Vagina (tissue), 2 donors: ENCODE results near the gene BRDT.

Source experiments
- POLR2A ChIP-seq, 2 donors: fragments of 450-650 bp; IDR thresholded peaks; one replicate each; pipeline ENCODE4 v1.6.1; 2017; ENCODE audit warnings: antibody characterized with exemption in 2 of 2, mild to moderate bottlenecking in 2 of 2, moderate library complexity in 2 of 2
- TF ChIP-seq, protein P1 (sequence below), 3 experiments: fragments of 450-650 bp in 2 of 3; fragments of 200-600 bp in 1 of 3; sonication (generic) in 1 of 3; IDR thresholded peaks; one replicate each; pipeline ENCODE4 v1.5.1; 2017 to 2019; ENCODE audit warnings: antibody characterized with exemption in 3 of 3, mild to moderate bottlenecking in 2 of 3, moderate library complexity in 2 of 3

DNA sequence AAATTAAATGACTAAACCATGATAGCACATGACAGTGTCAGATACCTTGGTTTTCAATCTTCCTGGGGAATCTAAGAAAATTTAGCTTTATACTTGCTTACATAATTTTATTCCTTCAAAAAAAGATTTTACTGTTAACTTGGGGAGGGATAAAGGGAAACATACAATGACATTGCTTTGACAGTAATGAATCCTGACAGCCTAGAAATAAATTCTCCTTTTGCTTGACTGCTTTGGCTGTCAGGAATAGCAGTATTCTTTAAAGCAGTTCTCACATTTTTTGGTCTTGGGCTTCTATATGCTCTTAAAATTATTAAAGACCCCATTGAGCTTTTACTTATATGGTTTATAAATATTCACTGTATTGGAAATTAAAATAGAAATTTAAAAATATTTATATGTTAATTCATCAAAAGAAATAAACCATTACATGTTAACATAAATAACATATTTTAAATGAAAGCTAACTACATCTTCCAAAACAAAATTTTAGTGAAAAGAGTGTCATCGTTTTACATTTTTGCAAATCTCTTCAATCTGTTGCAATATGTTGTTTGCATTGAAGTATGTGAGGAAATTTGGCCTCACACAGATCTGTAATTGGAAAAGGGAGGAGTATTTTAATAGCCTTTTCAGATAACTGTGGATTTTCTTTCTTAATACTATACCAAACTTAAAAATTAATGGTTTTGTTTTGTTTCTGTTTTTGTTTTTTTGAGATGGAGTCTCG, 96.7 kb downstream of the BRDT start:
- TF ChIP-seq, protein P1, sequence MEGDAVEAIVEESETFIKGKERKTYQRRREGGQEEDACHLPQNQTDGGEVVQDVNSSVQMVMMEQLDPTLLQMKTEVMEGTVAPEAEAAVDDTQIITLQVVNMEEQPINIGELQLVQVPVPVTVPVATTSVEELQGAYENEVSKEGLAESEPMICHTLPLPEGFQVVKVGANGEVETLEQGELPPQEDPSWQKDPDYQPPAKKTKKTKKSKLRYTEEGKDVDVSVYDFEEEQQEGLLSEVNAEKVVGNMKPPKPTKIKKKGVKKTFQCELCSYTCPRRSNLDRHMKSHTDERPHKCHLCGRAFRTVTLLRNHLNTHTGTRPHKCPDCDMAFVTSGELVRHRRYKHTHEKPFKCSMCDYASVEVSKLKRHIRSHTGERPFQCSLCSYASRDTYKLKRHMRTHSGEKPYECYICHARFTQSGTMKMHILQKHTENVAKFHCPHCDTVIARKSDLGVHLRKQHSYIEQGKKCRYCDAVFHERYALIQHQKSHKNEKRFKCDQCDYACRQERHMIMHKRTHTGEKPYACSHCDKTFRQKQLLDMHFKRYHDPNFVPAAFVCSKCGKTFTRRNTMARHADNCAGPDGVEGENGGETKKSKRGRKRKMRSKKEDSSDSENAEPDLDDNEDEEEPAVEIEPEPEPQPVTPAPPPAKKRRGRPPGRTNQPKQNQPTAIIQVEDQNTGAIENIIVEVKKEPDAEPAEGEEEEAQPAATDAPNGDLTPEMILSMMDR (IDR thresholded peaks at IDR 0.05), result no peak
- TF ChIP-seq POLR2A (IDR thresholded peaks at IDR 0.05), result no peak
